Type B pancreatic cell (in vitro differentiated cells): ENCODE measurements around the gene APCDD1L. TPM values are rescaled to one million over a fixed set of nuclear protein-coding genes. Genes with fewer than 3 reads are reported as not detected.

Experiments
- DNase-seq: peaks from one replicate; pipeline ENCODE4 v3.0.0; 2021; ENCODE audit warnings: mixed read lengths; ENCODE audit not compliant: unreplicated experiment; ENCODE audit errors: extremely low spot score
- H3K27ac Mint-ChIP-seq: 2 replicates; pipeline ENCODE4 v1.8.0; 2021; ENCODE audit warnings: mild to moderate bottlenecking, mixed read lengths
- H3K27me3 Mint-ChIP-seq: 2 replicates; pipeline ENCODE4 v1.8.0; 2021; ENCODE audit warnings: mixed read lengths
- H3K36me3 Mint-ChIP-seq: 2 replicates; pipeline ENCODE4 v1.8.0; 2021; ENCODE audit warnings: mixed read lengths
- H3K4me1 Mint-ChIP-seq: one replicate; pipeline ENCODE4 v1.8.0; 2021; ENCODE audit warnings: mixed read lengths; ENCODE audit not compliant: unreplicated experiment
- H3K4me3 Mint-ChIP-seq: 2 replicates; pipeline ENCODE4 v1.8.0; 2021; ENCODE audit warnings: mild to moderate bottlenecking, mixed read lengths
- H3K9me3 Mint-ChIP-seq: 2 replicates; pipeline ENCODE4 v1.8.0; 2021; ENCODE audit warnings: mixed read lengths
- total RNA-seq: library from RNA; stranded (reverse); gene quantifications from 2 replicates; pipeline ENCODE4 v1.2.1, GENCODE V29; 2021; ENCODE audit warnings: low replicate concordance
- TF ChIP-seq, protein P1 (sequence below): fragments of 200-600 bp; sonication (generic); conservative IDR thresholded peaks from 2 replicates; pipeline ENCODE4 v1.5.0; 2021; ENCODE audit warnings: antibody characterized with exemption, mild to moderate bottlenecking

Gene APCDD1L
- total RNA-seq, 1 donor from 2014 or later = 0.53 TPM

DNA sequence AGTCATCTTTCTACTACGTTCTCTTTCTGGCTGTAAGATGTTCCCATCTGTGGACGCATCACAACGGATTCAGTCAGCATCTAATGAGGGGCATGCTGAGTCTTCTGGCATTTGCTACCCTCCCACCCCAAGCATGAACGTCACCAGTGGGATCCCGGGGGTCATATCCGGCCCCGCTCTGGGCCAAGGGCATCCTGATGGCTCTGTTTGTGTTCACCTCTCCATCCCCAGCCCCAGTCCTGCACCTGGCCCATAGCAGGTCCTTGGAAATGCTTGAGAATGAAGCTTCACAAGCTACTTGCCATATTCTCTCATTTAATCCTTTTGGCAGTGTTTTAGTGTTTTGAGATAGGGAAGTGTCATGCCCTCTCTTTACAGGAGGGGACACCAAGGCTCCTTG is 14.9 kb downstream of the APCDD1L start:
- H3K9me3 Mint-ChIP-seq = no peaks in the 10 kb centered on the region
- TF ChIP-seq, protein P1, sequence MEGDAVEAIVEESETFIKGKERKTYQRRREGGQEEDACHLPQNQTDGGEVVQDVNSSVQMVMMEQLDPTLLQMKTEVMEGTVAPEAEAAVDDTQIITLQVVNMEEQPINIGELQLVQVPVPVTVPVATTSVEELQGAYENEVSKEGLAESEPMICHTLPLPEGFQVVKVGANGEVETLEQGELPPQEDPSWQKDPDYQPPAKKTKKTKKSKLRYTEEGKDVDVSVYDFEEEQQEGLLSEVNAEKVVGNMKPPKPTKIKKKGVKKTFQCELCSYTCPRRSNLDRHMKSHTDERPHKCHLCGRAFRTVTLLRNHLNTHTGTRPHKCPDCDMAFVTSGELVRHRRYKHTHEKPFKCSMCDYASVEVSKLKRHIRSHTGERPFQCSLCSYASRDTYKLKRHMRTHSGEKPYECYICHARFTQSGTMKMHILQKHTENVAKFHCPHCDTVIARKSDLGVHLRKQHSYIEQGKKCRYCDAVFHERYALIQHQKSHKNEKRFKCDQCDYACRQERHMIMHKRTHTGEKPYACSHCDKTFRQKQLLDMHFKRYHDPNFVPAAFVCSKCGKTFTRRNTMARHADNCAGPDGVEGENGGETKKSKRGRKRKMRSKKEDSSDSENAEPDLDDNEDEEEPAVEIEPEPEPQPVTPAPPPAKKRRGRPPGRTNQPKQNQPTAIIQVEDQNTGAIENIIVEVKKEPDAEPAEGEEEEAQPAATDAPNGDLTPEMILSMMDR = no peak

DNA sequence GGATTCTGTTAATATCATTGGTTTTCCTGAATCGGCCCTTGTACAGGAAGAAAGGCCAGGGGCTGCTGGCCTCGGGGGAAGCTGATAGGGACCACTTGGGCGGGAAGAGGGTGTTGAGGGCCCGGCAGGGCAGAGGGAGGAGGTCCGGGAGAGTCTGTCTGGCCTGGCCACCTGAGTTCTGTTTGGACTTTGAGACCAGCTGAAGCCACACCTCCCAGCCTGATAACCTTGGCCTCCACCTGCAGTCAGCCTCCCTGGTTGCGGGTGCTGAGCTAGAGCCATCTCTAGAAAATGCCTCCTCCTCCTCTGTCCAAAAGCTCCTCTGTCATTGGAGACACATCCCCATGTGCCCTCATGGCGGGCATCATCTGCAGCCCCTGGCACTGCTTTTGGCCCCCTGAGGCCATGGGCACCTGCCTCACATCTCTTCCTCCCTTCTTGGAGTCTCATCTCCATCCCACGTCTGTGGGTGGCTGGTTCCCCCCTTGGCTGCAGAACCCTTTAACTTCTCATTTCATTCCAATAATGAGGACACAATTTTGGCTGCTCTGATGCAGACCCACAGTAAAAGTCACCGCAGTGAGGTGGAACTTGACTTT is 16.6 kb downstream of the APCDD1L start:
- no peaks in the 10 kb centered on the region for H3K4me1 Mint-ChIP-seq
- TF ChIP-seq, protein P1 = no peak
- H3K9me3 Mint-ChIP-seq = no peaks in the 10 kb centered on the region
- DNase-seq = no peak
- no peaks in the 10 kb centered on the region for H3K36me3 Mint-ChIP-seq
- H3K27me3 Mint-ChIP-seq = peaks cover 3% of the 10 kb centered on the region
- H3K27ac Mint-ChIP-seq = no peak overlapping the region
- H3K4me3 Mint-ChIP-seq = no peak overlapping the region

More for the DNA sequence above, 14.9 kb downstream of the APCDD1L start:
- Mint-ChIP-seq H3K27me3 (peaks cover 3% of the 10 kb centered on the region), H3K4me3 (no peak overlapping the region), H3K27ac (no peak overlapping the region), H3K36me3 (no peaks in the 10 kb centered on the region), H3K4me1 (no peaks in the 10 kb centered on the region)
- DNase-seq = no peak

DNA sequence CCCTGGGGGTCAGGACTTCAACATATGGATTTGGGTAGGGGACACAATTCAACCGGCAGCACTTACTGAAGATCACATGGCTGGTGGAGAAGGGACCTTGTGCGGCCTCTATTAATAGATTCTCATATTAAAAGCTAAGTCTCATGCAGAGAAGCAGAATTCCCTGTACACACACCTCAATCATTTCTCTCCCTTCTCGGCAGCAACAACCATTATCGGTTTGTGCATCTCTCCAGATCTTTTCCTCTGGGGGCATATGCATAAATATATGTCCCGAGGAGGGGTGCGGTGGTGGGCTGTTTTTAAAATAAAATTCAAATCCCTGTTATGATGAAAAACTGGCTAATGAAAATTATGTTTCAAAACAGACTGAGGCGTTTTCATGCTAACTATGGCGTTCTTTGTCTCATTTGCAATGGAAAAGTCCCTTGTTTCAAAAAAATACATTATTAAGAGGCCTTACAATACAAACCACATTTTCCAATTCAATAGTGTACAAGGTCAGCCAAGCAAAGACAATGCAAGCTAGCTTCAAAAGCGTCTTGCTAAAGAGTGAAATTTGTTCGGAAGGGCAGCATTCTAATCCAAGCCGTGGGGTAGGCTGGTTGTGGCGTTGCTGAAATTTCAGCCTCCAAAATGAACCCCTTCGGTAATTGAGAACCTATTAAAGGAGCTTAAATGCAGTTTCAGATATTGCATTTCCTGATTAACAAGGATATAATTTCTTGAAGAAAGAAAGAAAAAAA is 17.3 kb downstream of the APCDD1L start:
- H3K36me3 Mint-ChIP-seq = no peaks in the 10 kb centered on the region
- DNase-seq = no peak
- H3K9me3 Mint-ChIP-seq = no peaks in the 10 kb centered on the region
- H3K27ac Mint-ChIP-seq = no peak overlapping the region
- H3K27me3 Mint-ChIP-seq = peaks cover 3% of the 10 kb centered on the region
- H3K4me3 Mint-ChIP-seq = no peak overlapping the region
- TF ChIP-seq, protein P1 = no peak
- H3K4me1 Mint-ChIP-seq = no peaks in the 10 kb centered on the region

DNA sequence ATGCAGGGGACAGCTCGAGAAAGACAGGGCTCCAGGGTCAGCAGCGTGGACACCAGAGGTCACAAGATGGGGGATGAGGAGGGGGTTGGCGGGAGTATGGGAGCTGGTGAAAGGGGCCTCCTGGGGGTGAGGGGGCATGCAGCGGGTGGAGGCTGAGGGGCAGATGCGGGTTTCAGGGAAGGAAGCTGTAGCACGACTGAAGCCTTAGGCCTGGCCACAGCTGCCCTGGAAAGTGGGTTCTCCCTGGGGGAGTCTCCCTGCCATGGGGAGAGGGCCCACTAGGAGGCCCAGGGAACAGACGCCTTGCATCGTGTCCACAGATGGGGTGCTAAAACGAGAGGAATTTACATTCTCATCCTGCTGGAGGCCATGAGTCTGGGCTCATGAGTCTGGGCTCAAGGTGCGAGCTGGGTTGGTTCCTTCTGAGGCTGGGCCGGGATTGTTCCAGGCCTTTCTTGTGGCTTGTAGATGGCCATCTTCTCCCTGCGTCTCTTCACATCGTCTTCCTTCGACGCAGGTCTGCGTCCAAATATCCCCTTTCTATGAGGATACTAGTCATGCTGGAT is 18.0 kb downstream of the APCDD1L start:
- Mint-ChIP-seq H3K27ac (no peak overlapping the region), H3K4me1 (no peaks in the 10 kb centered on the region), H3K9me3 (no peaks in the 10 kb centered on the region), H3K36me3 (no peaks in the 10 kb centered on the region), H3K27me3 (peaks cover 3% of the 10 kb centered on the region), H3K4me3 (no peak overlapping the region)
- TF ChIP-seq, protein P1 = no peak
- DNase-seq = no peak

DNA sequence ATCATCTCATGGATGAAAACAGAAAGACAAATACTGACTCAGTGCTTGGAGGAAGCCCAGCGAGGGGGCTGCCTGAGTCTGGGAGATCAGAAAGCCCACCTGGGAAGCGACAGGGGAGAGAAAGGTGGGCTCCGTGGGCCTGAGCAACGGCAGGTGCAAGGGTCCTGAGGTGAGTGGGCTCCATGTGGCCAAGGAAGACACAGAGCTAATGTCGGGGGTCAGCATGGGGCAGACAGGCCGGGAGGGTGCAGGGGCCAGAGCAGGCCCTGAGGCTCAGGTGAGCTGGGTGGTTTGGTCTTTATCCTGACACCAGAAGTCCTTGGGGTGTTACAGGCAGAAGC is 18.8 kb downstream of the APCDD1L start:
- H3K27me3 Mint-ChIP-seq = peaks cover 3% of the 10 kb centered on the region
- TF ChIP-seq, protein P1 = no peak
- H3K4me3 Mint-ChIP-seq = no peak overlapping the region
- no peak overlapping the region for H3K27ac Mint-ChIP-seq
- no peaks in the 10 kb centered on the region for H3K4me1 Mint-ChIP-seq
- DNase-seq = no peak
- H3K9me3 Mint-ChIP-seq = no peaks in the 10 kb centered on the region
- no peaks in the 10 kb centered on the region for H3K36me3 Mint-ChIP-seq
